Pancreas (tissue), 10 donors: ENCODE results near the gene WDR43. TPM values are rescaled to one million over a fixed set of nuclear protein-coding genes. Genes with fewer than 3 reads are reported as not detected.

Source experiments
- ATAC-seq, 4 donors: fragments of 200-7000 bp; cut with Tn5 transposase; one replicate each; pipeline versions ENCODE4 v1.8.0 to v1.9.1; 2020; ENCODE audit warnings: mild to moderate bottlenecking in 4 of 4, moderate library complexity in 4 of 4
- DNase-seq, 6 donors: peaks; one replicate each; pipeline ENCODE4 v3.0.0-alpha.2; 2020
- FAIRE-seq: peaks from 2 replicates; lab custom pipeline; 2012; peaks lifted over from hg19 to GRCh38; lab: Jason Lieb, UNC
- H3K27ac ChIP-seq, 4 donors: fragments of 200-600 bp; sonication (generic); 1 replicate in 3 of 4; 2 replicates in 1 of 4; pipeline versions ENCODE4 v1.5.0 to v1.8.0; 2020
- H3K27me3 ChIP-seq, 4 donors: fragments of 200-600 bp; one replicate each; pipeline ENCODE4 v1.8.0; 2021
- H3K36me3 ChIP-seq, 3 donors: fragments of 200-600 bp; sonication (generic) in 1 of 3; one replicate each; pipeline versions ENCODE4 v1.5.0 to v1.8.0; 2020 to 2021
- H3K4me1 ChIP-seq, 3 donors: fragments of 200-600 bp; one replicate each; pipeline ENCODE4 v1.8.0; 2021
- H3K4me3 ChIP-seq, 4 donors: fragments of 200-600 bp; sonication (generic) in 2 of 4; one replicate each; pipeline versions ENCODE4 v1.5.0 to v1.8.0; 2020 to 2021
- H3K9me3 ChIP-seq, 4 donors: fragments of 200-600 bp; one replicate each; pipeline ENCODE4 v1.8.0; 2021
- CTCF ChIP-seq, 4 donors: fragments of 200-600 bp; sonication (generic) in 3 of 4; IDR thresholded peaks; one replicate each; pipeline versions ENCODE4 v1.5.0 to v1.8.0; 2021; ENCODE audit warnings: antibody characterized with exemption in 4 of 4
- WGBS, 2 donors: extraction: QIAGEN DNeasy Blood & Tissue Kit; methylation state at CpG; one replicate each; pipeline ENCODE4 v1.1.7; 2013; 5-methylcytosine and 5-hydroxymethylcytosine counted together
- intact Hi-C, 3 donors: fragments of 100-400 bp; cut with DNase I; formaldehyde crosslinking; loops; one replicate each; pipeline versions ENCODE4 v1.11.1 to v1.14.2; 2022
- polyA plus RNA-seq, 2 donors: library from polyadenylated mRNA; stranded (reverse); fragments of 200-250 nt; gene quantifications; one replicate each; pipeline ENCODE4 v1.2.3, GENCODE V29; 2013
- total RNA-seq, 6 donors: library from RNA; stranded (reverse); fragmentation: NEBNext Ultra II Directional in 4 of 6; extraction: Animal tissue kit (Norgen Biotek cat#: 25700) in 4 of 6; gene quantifications; one replicate each; pipeline versions ENCODE4 v1.2.1 to v1.2.4, GENCODE V29; 2021 to 2023
- donor health status: healthy with polysubstance abuse.
- donor health status: DM: no; HTN: no; CAD: no; lungs with moderate emphysema.
- donor health status: DM: no; HTN: no; CAD: no.
- donor health status: control.
- donor health status: control.
- donor health status: Bipolar disorder and iron deficiency.
- donor health status: DM: yes; HTN: yes; CAD: no.
- donor health status: DM: no; HTN: no; CAD: no.
- donor health status: DM: no; HTN: no; CAD: no.
- donor health status: DM: yes; HTN: yes; CAD: no.

The WDR43 gene
- total RNA-seq (10 to 100 TPM; 14.8 to 31.9 (median 24.6) TPM), polyA plus RNA-seq (1 to 10 TPM; 4.5 to 8.7 TPM)

- Histone ChIP-seq H3K4me1 (peaks cover 4 to 26% (median 23%) of the 10 kb centered on the region in 3 donors), H3K9me3 (no peaks in the 10 kb centered on the region), H3K27me3 (no peaks in the 10 kb centered on the region), H3K27ac (peak within 1 kb of the TSS; percentile 72 to 81 (median 76)), H3K36me3 (no peaks in the 10 kb centered on the region), H3K4me3 (peak within 1 kb of the TSS; percentile 98 to 99 (median 99))
- FAIRE-seq, result no peak
- DNase-seq, result peak; percentile 98 to 99 (median 98)
- ATAC-seq, result peak; percentile 97 to 99 (median 98)
- 0% methylated on average over 40 to 79 of the region's 79 CpGs for WGBS, 2 donors
- intact Hi-C loops, result no loop called here
- no peak for TF ChIP-seq CTCF (IDR thresholded peaks at IDR 0.05)
These were observed at the start of gene WDR43 for GRCh38 chr2:28894470-28895188. TSS of gene WDR43 (plus strand) at chr2:28894667. CDS start at chr2:28894699, 32 bp downstream.

- 91 to 96% methylated on average over 1 of the region's 1 CpG for WGBS, 2 donors
- intact Hi-C loops, result no loop called here
- Histone ChIP-seq H3K4me3 (no peak overlapping the region), H3K9me3 (no peaks in the 10 kb centered on the region), H3K36me3 (no peaks in the 10 kb centered on the region), H3K27me3 (no peaks in the 10 kb centered on the region), H3K4me1 (no peaks in the 10 kb centered on the region), H3K27ac (no peak overlapping the region)
- FAIRE-seq (no peak), DNase-seq (no peak), ATAC-seq (no peak)
- no peak for TF ChIP-seq CTCF (IDR thresholded peaks at IDR 0.05)
These were observed 39.3 kb upstream of the WDR43 start for GRCh38 chr2:28855193-28855592.

- FAIRE-seq, result no peak
- Histone ChIP-seq H3K9me3 (no peaks in the 10 kb centered on the region), H3K4me3 (no peak overlapping the region), H3K36me3 (no peaks in the 10 kb centered on the region), H3K27ac (no peak overlapping the region), H3K27me3 (no peaks in the 10 kb centered on the region), H3K4me1 (no peaks in the 10 kb centered on the region)
- no peak for DNase-seq
- ATAC-seq, result no peak
- intact Hi-C loops, result no loop called here
- no peak for TF ChIP-seq CTCF (IDR thresholded peaks at IDR 0.05)
These were observed 38.5 kb upstream of the WDR43 start for GRCh38 chr2:28855977-28856376.

GRCh38 chr2:28868611-28869010 is 25.9 kb upstream of the WDR43 start:
- H3K4me1 ChIP-seq, result peaks cover 6 to 26% (median 11%) of the 10 kb centered on the region in 3 donors
- DNase-seq, result no peak
- no peak for FAIRE-seq
- H3K9me3 ChIP-seq, result no peaks in the 10 kb centered on the region
- no peak for ATAC-seq
- no peaks in the 10 kb centered on the region for H3K27me3 ChIP-seq
- intact Hi-C loops, result no loop called here
- no peak for TF ChIP-seq CTCF (IDR thresholded peaks at IDR 0.05)
- H3K27ac ChIP-seq, result no peak overlapping the region
- WGBS, 2 donors, result 73 to 79% methylated on average over 12 of the region's 12 CpGs
- peak overlapping the region in 2 of 4 donors; percentile 79 to 82 for H3K4me3 ChIP-seq
- no peaks in the 10 kb centered on the region for H3K36me3 ChIP-seq
